ENCODE results near the gene TNFSF9. TPM values are rescaled to one million over a fixed set of nuclear protein-coding genes. Genes with fewer than 3 reads are reported as not detected.
"Not testable (repeated sequence)": the region's sequence is repeated elsewhere in the genome, so short reads cannot be mapped to it uniquely, and the experiment has no call there.

TNFSF9 gene
- total RNA-seq, 1 donor from 2014 or later = 0.28 TPM

GRCh38 chr19:6503407-6504201 is 27.2 kb upstream of the TNFSF9 start:
- DNase-seq (ENCODE audit: low spot score) = no peak
- Histone ChIP-seq H3K9me3 (ENCODE audit: low read depth) (no peaks in the 10 kb centered on the region), H3K36me3 (no peaks in the 10 kb centered on the region), H3K9ac (no peak overlapping the region), H3K4me3 (no peak overlapping the region), H3K27me3 (peaks cover 27% of the 10 kb centered on the region), H3K27ac (no peak overlapping the region), H3K79me2 (ENCODE audit: low read depth) (no peaks in the 10 kb centered on the region), H3F3A (ENCODE audit: low read depth) (no peaks in the 10 kb centered on the region), H2AFZ (replicated peaks) (no peak overlapping the region), H3K4me1 (peaks cover 7% of the 10 kb centered on the region), H4K20me1 (ENCODE audit: low read depth) (no peaks in the 10 kb centered on the region), H3K4me2 (no peak overlapping the region)
- H3K36me3 Mint-ChIP-seq = no peaks in the 10 kb centered on the region
- H3K27ac Mint-ChIP-seq = no peak overlapping the region
- peaks cover 2% of the 10 kb centered on the region for H3K9me3 Mint-ChIP-seq
- H3K27me3 Mint-ChIP-seq (ENCODE audit: insufficient read depth, low read depth) = peaks cover 35% of the 10 kb centered on the region
- no peak overlapping the region for H3K4me3 Mint-ChIP-seq
- TF ChIP-seq EZH2 (IDR thresholded peaks at IDR 0.05) = no peak
- no peak for TF ChIP-seq EZH2phosphoT487 (IDR thresholded peaks at IDR 0.05)
- TF ChIP-seq CTCF (IDR thresholded peaks at IDR 0.05) = no peak
- H3K4me1 Mint-ChIP-seq = peaks cover 5% of the 10 kb centered on the region

GRCh38 chr19:6508028-6508771 is 22.6 kb upstream of the TNFSF9 start:
- not testable (repeated sequence) for H3K4me3 ChIP-seq; H3K9ac ChIP-seq; H4K20me1 ChIP-seq (ENCODE audit: low read depth); H3K9me3 Mint-ChIP-seq; H3K4me1 Mint-ChIP-seq; H3F3A ChIP-seq (ENCODE audit: low read depth); H3K27me3 Mint-ChIP-seq (ENCODE audit: insufficient read depth, low read depth); H3K4me1 ChIP-seq; DNase-seq (ENCODE audit: low spot score); H3K36me3 ChIP-seq; H3K27me3 ChIP-seq; H3K27ac ChIP-seq; H3K9me3 ChIP-seq (ENCODE audit: low read depth); H2AFZ ChIP-seq (replicated peaks); H3K36me3 Mint-ChIP-seq; H3K4me3 Mint-ChIP-seq; H3K4me2 ChIP-seq; H3K27ac Mint-ChIP-seq; H3K79me2 ChIP-seq (ENCODE audit: low read depth)

- no peak for DNase-seq (ENCODE audit: low spot score)
- Histone ChIP-seq H3K27ac (no peak overlapping the region), H2AFZ (replicated peaks) (no peak overlapping the region), H3K4me1 (no peaks in the 10 kb centered on the region), H3K4me2 (no peak overlapping the region), H3K9ac (no peak overlapping the region), H3K36me3 (no peaks in the 10 kb centered on the region), H3K27me3 (no peaks in the 10 kb centered on the region), H4K20me1 (ENCODE audit: low read depth) (no peaks in the 10 kb centered on the region), H3K79me2 (ENCODE audit: low read depth) (no peaks in the 10 kb centered on the region), H3F3A (ENCODE audit: low read depth) (no peaks in the 10 kb centered on the region), H3K9me3 (ENCODE audit: low read depth) (no peaks in the 10 kb centered on the region), H3K4me3 (no peak overlapping the region)
- TF ChIP-seq CTCF (IDR thresholded peaks at IDR 0.05) (no peak), EZH2phosphoT487 (IDR thresholded peaks at IDR 0.05) (no peak), EZH2 (IDR thresholded peaks at IDR 0.05) (no peak)
- no peaks in the 10 kb centered on the region for H3K36me3 Mint-ChIP-seq
- no peak overlapping the region for H3K27ac Mint-ChIP-seq
- peaks cover 7% of the 10 kb centered on the region for H3K27me3 Mint-ChIP-seq (ENCODE audit: insufficient read depth, low read depth)
- no peaks in the 10 kb centered on the region for H3K9me3 Mint-ChIP-seq
- no peak overlapping the region for H3K4me3 Mint-ChIP-seq
- peaks cover 6% of the 10 kb centered on the region for H3K4me1 Mint-ChIP-seq
Measured at GRCh38 chr19:6509118-6509971, 21.5 kb upstream of the TNFSF9 start.
